NCI-H1092 (cell line): ENCODE measurements around the gene NTRK1.

Source experiments
- DNase-seq: peaks from one replicate; lab custom pipeline; 2025; lab: John Stamatoyannopoulos, UW

Gene NTRK1

DNA sequence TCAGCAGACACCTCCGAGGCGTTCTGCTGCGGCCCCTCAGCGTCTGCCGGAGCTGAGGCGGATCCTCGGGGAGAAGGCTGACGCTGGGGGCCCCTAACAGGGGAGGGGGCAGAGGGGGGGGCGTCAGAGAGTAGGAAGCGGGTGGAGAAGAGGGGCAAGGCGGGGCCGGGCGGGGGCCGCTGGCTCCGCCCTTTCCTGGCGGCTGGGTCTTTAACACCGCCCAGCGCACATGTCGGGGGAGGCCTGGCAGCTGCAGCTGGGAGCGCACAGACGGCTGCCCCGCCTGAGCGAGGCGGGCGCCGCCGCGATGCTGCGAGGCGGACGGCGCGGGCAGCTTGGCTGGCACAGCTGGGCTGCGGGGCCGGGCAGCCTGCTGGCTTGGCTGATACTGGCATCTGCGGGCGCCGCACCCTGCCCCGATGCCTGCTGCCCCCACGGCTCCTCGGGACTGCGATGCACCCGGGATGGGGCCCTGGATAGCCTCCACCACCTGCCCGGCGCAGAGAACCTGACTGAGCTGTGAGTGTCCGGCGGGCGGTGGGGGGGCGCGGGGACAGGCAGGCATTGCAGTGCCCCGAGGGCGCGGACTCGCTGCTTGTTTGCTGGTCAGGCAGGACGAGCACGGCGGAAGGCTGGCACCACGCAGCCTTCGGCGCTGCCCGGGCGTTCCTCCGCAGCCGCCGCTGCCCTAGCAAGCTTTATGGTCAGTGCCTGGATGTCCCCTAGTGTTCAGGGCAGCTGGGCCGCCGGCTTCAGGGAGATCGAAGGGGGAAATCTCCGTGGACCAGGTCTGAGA is at the start of gene NTRK1:
Gene NTRK1 (plus strand): TSS at position 238 of the 796 bp plus-strand sequence. CDS start 70 bp downstream, at position 308.
- DNase-seq = peak; percentile 63

DNA sequence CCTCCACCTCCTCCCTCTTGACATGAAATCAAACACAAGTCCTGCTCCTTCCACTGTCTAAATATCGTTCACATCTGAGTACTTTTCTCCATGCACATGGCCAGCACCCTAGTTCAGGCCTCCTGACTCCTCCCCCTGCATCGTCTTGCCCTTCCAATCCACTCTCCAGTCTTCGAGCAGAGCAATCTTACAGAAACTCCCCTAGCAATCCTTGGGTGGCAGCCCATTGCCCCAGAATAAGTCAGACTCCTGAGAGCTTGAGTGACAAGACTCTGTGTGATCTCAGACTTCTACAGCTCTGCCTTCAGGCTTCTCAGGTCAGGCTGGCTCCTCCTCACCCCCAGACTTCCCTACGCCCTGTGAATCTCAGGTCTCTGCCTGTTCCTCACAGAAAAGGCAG is 49.5 kb upstream of the NTRK1 start:
- DNase-seq = no peak

DNA sequence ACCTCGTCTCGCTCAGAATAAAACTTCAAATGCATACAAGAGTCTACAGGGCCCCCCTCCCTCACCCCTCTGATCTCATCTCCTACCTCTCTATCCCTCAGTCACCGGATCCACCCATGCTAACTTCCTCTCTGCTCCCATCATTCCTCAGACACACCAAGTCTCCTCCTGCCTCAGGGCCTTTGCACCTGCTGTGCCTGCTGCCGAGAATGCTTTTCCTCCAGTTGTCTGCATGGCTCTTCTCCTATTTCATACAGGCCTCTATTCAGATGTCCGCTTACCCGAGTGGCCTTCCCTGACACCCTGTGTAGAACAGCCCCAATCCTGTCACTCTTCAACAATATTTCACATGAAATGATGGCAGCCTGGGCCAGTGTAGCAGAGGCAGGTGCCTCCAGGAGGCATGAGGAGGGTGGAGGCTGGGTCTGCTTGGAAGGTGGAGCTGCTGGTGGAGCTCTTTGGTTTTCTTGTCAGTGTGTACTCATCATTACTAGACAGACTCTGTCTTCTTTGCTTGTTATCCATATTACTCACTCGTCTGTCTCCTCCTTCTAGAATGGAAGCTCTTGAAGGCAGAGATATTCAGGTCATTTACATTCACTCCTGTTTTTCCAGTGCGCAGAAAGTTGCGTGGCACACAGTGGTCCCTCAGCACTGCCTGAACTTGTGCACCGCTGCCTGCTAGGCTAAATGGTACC is 48.2 kb upstream of the NTRK1 start:
- no peak for DNase-seq

DNA sequence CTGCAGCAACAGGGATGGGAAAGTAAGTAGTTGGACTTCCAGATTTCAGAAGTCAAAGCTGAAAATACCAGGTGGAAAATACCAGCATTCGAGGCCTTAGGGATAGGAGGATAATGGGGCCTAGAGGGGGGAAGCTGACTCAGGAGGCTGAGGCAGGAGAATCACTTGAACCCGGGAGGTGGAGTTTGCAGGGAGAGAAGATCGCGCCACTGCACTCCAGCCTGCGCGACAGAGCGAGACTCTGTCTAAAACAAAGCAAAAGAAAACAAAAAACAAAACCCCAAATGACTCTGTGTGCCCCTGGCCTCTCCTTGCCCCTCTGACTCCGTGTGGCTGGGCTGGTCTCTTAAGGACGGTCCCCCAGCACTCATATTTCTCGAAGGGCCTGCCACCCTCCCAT is 47.4 kb upstream of the NTRK1 start:
- no peak for DNase-seq

DNA sequence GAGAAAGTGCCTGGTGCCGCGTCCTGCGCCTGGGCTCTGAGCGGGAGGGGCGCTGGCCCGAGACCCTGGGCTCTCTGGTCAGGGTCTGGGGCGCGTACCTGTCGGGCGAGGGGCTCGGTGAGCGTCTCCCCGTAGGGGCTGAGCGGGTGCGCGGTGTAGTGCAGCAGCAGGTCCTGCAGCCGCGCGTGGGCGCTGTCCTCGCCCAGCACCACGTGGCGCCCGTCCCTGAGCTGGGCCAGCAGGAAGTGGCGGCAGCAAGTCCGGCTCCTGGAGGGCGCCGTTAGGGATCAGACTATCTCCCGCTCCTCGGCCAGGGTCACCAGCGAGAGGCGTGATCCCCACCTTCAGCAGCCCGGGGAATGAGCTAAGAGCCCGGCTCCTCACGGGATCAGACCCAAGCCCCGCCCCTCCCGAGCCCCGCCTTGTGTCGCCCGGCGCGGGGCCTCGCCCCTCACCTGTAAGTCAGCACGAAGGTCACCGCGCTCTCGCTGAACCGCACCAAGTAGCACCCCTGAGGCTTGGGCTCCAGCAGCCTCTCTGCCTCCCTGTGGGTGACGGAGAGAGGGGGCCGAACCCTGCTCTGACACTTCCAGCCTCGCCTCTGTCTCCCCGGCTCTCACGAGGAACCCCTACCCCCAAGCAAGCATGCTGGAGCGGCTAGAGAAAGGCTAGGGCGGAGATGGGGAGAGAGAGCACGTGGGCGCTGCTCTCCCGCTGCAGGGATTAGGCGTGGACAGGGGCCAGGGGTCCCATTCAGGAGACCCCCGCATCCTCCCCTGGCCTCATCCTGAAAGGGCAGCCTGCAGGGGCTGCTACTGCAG is 46.7 kb upstream of the NTRK1 start:
- peak; percentile 51 for DNase-seq

DNA sequence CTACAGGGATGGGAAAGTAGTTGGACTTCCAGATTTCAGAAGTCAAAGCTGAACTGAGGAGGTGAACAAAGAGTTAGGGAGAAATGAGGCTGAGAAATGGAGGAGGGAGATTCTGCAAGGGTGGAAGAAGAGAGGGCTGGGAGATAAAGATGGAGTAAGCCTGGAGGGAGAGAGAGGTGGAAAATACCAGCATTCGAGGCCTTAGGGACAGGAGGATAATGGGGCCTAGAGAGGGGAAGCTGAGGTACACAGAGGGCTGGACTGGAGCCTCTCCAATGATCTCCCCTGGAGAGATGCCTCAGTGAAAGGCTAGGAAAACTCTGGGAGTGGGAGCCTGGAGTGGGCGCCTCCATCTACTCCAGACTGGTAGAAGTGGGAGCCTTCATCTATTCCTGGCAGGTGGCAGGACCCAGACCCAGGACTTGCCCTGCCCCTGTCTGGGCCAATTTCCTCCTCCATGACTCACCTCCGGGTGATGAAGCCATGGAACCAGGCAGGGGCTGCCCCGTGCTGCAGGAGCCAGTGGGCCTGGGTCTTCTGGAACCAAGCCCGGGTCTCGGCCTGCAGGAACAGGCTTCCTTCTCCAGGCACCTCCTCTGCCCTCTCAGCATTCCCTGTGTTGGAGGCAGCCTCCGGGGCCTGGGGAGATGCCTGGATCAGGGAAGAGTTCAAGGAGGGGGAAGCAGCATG is 45.9 kb upstream of the NTRK1 start:
- no peak for DNase-seq

DNA sequence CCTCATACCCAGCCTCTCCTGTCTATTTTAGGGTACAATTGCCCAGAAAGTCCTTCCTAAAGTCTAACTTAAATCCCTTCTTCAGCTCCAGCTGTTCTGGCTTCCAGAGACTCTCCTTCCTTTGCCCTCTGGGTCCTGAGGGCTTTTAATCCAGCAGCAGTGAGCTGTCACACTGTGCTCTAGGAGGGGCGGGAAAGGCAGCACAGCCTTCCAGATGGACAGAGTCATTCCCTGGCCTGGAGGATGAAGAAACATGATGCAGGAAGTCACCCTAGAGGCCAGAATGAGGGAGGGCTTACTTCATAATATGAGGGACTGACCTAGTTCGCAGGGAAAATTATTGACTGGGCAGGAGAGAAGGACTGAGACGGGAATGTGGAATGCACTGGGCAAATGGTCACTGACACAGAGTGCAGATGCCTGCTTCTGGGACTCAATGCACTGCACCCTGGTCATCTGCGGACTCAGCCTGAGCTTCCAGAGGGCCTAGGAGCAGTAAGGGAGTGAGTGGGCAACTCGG is 45.3 kb upstream of the NTRK1 start:
- DNase-seq = no peak

DNA sequence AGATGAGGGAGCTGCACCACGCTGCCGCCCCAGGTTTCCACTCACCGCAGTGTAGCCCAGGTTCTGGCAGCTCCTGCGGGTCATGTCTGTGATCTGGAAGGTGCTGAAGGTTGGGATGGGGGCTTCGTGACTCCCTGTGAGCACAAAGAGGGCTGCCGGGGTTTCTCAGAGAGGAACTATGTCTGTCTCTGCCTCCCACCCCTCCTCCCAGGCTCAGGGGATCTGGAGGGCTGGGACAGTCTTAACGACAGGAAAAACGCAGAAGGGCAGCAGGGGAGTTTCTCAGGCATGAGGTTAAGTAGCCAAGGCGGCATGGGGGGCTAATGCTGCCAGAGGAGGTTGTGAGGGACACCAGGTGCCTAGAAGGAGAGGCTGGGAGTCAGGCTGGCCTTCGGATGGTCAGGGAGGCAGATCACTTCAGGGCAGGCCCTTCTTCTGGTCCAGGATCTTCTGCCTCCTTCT is 44.7 kb upstream of the NTRK1 start:
- DNase-seq = no peak

DNA sequence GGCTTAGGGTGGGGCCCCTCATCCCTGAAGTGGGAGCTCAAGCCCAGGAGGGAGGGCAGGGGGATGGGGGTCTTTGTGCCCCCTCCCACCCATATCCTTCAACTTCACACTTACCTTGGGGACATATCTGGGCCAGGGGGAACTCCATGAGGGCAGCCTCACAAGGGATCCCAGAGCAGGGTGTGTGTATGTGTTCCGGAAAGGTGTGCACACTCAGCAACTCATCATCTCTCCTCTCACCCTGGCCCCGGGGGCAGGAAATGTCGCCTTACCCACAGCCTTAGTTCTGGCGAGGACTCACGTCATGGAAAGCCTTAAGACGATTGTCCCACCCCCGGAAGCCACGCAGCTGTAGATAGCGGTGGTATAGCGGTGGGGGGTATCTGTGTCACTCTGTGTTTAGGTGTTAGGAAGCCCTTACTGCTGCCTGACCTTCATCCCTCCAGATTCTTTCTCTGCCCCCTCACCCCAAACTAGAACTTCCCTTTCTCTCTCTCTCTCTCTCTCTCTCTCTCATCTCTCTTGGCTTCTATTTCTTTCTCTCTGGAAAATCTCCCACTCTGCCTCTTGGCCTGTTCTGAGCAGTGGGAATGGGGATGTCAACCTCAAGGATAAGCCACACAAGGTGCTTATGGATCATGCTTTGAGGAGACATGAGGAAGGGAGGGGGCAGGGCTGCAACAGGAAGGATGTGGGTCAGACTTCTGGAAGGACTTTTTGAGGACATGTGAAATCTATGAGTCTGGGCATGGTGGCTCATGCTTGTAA is 43.9 kb upstream of the NTRK1 start, which contains the start of gene SH2D2A:
Gene SH2D2A (minus strand): TSS at position 288 of the 768 bp plus-strand sequence. CDS start 140 bp downstream, at position 148.
- DNase-seq = no peak

DNA sequence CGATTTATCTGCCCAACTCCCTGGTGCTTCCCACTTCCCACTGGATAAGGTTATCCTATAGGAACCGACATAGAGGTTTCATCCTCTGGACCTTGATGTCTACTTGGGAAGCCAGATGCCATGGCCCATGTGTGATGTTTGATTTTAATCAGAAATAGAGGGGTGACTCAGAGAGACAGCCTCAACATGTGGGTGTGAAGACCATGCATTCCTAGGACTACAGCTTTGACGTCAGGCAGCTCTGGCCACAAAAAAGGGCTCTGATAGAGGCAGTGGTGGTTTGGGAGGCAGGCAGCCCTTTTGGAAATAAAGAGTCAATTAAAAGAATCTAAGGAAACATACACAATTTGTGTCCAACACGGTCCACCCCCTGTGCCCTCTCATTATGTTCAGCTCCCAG is 38.9 kb upstream of the NTRK1 start:
- DNase-seq = no peak

DNA sequence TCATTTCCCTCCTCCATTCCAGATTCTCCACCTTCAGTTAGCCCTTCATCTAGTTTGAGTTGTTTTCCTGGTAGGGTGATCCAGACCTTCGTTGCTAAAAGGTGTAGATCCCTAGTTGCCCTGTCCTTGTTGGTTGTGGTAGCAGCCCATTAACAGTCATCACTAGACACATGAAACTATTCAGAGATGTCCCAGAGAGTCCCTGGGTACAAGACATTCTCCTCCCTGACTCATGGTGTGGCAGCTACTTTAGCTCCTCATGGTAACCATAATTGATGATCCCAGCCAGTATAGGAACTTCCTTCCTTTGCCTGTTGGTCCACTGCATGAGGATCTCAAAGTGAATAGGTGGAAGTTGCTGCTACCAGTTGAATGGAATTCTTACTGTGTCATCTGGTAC is 38.0 kb upstream of the NTRK1 start:
- no peak for DNase-seq

DNA sequence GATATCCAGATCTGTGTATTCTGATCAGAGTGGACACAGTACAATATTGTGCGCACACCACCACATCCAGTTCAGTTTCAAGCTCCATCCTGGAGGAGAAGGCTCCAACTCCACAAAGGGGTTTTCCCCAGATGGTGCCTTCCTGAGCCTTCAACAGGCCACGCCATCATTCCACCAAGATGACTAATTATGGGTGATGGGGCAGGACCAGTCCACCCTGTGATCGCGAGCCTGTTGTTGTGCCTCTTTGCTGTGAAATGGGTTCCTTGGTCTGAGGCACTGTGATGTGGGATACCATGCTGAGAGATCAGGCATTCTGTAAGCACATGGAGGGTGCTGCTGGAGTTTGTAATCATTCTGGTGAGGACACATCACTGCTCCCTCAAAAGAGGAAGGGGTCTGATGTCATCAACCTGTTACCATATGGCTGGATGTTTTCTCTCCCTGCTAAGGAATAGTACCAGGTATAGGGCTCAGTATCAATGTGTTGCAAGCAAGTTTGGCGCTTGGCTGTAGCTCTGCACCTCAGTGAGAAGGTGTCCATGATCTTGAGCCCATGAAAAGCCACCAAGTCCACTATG is 37.4 kb upstream of the NTRK1 start:
- DNase-seq = no peak

DNA sequence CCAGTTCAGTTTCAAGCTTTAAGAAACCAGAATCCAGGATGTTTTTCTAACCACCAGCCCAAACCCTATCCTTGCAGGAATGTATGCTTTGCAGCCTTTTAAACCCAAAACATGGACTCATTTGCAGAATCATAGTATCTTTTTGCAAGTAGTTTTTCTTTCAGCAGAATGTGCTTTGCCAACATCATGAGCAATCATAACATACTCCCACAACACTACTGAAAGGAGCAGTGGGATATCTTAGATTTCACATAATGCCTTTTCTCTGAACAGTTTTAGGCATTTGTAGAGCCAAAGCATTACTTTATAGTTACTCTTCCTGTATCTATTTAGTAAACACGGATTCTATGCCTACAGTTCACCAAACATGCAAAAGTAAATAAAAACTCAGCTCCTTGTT is 34.0 kb upstream of the NTRK1 start:
- DNase-seq = no peak

DNA sequence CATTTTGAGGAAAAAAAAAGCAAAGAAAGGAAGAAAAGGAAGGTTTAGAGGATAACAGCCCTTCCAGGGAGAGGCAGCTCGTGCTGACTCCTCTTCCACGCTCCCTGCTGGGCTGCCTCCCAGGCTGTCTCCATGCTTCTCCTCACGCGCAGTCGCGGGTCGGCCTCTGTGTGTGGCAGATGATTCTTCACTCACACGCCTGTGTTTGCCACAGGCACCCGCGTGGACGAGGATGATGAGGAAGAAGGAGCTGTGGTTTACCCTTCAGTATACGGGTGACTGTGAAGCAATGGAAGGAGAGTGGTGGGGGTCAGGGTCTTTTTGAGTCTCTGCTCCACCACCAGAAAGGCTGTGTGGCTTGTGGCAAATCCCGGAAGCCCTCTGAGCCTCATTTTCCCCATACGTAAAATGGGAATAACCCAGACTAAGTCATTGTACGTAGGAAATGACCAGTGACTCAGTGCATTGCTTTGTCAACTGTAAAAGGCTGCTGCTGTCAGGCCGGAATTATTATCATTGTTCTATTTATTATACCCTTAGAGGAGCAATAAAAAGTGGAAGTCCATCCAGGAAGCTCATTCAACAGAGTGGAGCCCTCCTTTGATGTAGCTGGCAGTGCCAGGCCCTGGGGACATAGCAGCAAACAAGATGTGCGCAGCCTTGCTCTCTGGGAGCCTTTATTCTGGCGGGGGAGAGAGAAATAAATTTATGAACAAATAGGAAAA is 32.1 kb upstream of the NTRK1 start:
- DNase-seq = no peak

DNA sequence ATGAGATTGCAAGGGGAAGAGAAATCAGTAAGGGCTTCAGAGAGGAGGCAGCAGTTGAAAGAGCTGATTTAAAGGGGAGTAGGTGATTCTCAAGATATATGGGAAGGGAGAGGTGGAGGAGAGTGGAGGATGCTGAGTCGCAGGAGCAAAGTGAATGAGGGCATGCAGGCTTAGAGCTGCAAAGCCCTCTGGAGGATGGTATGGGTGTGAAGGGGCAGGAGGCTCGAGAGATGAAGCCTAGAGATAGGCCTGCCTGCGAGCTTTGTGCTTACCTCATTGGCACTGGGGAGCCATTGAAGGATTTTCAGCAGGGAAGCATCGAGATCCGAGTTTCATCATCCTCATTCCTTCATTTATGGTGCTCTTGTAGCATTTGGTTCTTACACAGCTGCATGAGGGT is 28.2 kb upstream of the NTRK1 start:
- no peak for DNase-seq

DNA sequence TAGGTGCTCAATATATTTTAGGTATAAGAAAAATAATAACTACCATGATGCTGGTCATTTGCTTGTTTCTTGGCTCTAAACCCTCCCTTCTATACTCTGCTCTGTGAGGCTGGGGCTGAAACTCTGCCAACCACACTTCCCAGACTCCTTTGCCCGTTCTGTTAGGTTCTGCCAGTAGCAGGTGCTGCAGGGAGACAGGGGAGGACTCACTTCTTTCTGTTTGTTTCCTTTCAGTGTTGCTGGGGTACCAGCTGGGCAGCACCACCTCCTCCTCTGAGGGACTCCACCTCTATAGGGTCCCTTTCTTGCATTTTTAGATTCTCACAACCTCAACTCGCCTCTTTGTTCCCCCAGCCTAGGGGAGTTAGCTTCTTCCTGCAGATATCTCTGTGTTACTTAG is 27.1 kb upstream of the NTRK1 start:
- no peak for DNase-seq

DNA sequence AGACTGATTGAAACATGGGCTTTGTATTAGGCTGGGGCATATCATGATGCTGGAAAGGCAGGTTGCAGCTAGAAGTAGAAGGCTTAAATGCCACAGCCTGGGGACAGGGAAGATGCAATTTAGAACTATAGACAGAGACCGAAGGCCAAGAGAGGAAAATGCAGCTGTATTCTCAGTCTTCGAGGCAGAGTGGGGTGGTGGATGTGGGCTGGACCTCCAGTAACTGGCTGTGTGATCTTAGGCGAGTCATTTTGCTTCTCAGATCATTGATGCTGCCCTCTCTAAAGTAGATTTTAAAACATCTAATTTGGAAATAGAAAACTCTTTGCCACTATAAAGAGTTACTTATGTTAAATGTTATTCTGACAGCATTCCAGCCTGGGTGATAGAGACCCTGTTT is 26.3 kb upstream of the NTRK1 start:
- DNase-seq = no peak

DNA sequence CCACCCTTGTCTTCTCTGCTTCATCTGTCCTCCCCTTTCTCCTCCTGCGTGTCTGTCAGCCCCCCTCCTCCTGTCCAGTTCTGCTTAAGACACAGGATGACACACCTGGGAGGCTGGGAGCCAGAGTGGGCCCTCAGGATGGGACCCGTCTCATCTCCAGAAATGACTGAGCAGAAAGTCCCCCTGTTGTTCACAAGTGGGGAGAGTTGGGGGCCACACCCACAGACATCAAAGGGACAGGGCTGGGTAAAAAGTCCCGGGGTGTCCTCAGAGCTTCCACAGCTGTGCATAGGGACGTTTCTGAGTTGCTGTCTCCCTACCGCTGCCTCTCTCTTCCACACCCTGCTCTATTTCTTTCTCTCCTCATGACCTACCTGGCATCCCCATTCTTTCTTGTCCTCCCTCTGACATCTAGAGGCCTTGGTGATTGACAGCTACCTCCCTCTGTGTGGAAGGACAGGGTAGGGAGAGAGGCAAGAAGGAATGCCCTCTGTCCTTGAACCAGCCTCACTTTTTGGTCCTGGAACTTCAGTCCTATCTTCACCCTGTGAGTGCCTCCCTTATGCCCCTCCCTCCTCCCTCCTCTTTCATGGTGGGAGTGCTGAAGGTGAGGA is 24.5 kb upstream of the NTRK1 start:
- no peak for DNase-seq

DNA sequence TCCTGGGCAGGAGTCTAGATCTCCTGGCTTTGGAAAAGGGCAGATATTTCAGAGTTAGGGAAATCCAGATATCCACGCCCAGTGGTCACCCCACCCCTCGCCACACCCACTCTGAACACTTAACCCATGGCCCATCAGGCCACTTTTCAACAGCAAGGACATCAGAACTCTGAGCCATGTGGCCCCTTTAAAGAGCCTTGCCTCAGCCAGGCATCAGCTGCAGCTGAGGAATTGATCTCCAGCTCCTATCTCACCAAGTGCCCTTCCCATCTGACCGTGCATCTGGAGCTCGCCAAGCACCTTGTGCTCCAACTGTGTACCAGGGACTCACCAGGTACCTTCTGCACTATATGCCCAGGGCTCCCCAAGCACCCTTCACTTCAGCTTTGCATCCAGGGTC is 23.8 kb upstream of the NTRK1 start:
- DNase-seq = no peak
